ENCODE data around the gene EPAS1. TPM values are rescaled to one million over a fixed set of nuclear protein-coding genes. Genes with fewer than 3 reads are reported as not detected.

The EPAS1 gene
- total RNA-seq, 2 experiments from 2014 or later = 12.6 to 16.0 TPM

DNA sequence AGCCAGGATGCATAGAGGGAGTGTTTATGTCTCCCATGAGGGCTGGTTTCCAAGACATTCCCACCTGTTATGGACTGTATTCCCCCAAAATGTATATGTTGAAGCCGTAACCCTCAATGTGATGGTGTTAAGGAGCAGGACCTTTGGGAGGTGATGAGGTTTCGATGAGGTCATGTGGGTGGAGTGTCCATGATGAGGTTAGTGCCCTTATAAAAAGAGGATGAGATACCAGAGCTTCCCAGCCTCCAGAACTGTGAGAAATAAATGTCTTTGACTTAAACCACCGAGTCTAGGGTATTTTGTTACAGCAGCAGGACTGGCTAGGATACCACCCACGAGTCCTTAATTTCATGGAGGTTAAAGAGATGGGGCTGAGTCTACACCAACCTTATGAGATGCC is 22.6 kb upstream of the EPAS1 start:
- DNase-seq = no peak
- intact Hi-C loops (cut with DNase I, micrococcal nuclease) = no loop called here
- ATAC-seq = no peak
- H3K4me3 Mint-ChIP-seq = no peak overlapping the region
- no peaks in the 10 kb centered on the region for H3K36me3 Mint-ChIP-seq (ENCODE audit: low read depth)
- no peak overlapping the region for H3K27ac Mint-ChIP-seq
- H3K27me3 Mint-ChIP-seq = peaks cover 13% of the 10 kb centered on the region
- H3K9me3 Mint-ChIP-seq (ENCODE audit: low read depth) = no peaks in the 10 kb centered on the region
- POLR2A ChIA-PET = no interaction called here
- H3K4me1 Mint-ChIP-seq = peaks cover 13% of the 10 kb centered on the region
- CTCF ChIA-PET = interaction anchor here (0.6 to 1.2 kb wide), 3 partner anchors 156 to 383 kb away, joined by 3 to 4 read pairs (median 3); no protein-coding TSS in a partner anchor

DNA sequence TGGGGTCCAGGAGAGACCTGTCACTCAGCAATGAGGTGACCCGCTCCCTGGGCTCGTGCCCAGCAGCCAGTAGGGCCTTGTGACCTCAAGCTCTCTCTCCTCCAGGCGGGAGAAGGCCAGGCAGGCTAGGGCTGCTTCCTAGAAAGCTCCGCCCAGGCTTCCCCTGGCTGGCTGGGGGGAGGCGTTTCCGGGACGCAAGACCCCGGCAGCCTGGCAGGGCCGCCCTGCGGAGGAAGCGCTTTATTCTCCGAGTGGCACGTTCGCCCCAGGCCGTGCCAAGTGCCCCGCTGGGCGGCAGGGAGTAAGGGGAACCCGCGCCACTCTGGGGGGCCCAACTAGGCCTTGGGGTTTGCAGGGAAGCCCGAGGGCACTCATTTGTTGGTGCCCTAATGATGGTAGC is 21.2 kb upstream of the EPAS1 start:
- intact Hi-C loops (cut with DNase I, micrococcal nuclease) = no loop called here
- Mint-ChIP-seq H3K4me3 (no peak overlapping the region), H3K36me3 (ENCODE audit: low read depth) (no peaks in the 10 kb centered on the region), H3K4me1 (peaks cover 3% of the 10 kb centered on the region), H3K9me3 (ENCODE audit: low read depth) (no peaks in the 10 kb centered on the region), H3K27ac (no peak overlapping the region), H3K27me3 (peaks cover 13% of the 10 kb centered on the region)
- POLR2A ChIA-PET = no interaction called here
- no peak for ATAC-seq
- CTCF ChIA-PET = interaction anchor here (1.3 kb wide), 2 partner anchors 90 to 182 kb away, joined by 3 to 4 read pairs; no protein-coding TSS in a partner anchor
- DNase-seq = no peak

DNA sequence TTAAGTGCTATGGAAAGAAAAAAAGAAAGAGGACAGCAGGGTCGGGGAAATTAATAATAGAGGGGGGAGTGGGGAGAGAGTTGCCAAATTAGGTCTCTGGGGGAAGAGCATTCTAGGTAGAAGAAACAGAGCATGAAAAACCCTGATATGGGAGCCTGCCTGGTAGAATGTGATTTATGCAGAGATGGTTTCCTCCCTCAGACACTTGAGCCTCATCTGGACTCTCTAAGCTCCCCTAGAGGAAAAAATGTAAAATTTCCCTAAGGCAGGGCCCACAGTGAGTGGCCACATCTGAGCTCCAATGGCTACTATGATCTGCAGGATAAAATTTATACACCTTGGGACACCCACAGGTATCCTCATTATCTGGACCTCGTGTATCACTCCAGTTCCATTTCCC is 20.6 kb upstream of the EPAS1 start:
- intact Hi-C loops (cut with DNase I, micrococcal nuclease) = no loop called here
- no peak overlapping the region for H3K4me3 Mint-ChIP-seq

DNA sequence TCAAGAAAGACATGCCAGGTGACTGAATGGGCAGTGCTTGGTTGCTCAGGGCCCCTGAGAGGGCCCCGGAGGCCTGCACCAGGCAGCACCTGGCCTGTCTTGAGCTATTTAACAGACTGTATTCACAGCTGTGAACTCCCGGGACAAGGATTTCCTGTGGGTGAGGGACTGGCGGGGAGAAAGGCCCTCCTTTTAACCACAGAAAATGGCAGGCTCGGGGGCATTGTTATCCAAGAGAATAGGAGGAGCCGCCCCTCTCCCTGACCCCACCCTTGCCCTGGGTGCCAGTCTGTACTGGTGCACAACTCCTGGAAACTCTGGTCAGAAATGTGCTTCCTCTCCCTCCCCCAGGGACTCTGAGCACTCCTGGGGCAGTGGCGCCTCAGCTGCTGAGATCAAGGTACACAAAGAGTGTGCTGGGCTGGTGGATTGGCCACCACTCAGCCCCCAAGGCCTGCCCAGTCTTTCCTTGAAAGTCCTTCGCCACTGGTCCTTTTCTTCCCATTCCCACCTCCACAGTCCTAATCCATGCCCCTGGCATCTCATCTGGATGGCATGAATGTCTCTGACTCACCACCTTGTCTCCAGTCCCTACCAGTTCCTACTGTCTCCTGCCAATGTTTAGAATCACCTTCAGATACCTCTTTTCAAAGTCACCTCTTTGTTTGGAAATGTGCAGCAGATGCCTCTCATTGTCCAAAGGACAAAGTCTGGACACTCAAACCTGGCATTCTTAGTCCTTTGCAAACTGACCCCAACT is 19.6 kb upstream of the EPAS1 start:
- CTCF ChIA-PET = interaction anchor here (1.3 kb wide), 1 partner anchor 8 kb away, joined by 3 read pairs; no protein-coding TSS in a partner anchor
- no peaks in the 10 kb centered on the region for H3K36me3 Mint-ChIP-seq (ENCODE audit: low read depth)
- H3K4me1 Mint-ChIP-seq = peaks cover 3% of the 10 kb centered on the region
- peaks cover 13% of the 10 kb centered on the region for H3K27me3 Mint-ChIP-seq
- ATAC-seq (no peak), DNase-seq (no peak)
- H3K9me3 Mint-ChIP-seq (ENCODE audit: low read depth) = no peaks in the 10 kb centered on the region
- H3K4me3 Mint-ChIP-seq = no peak overlapping the region
- POLR2A ChIA-PET = interaction anchor here (0.7 kb wide), 1 partner anchor 73 kb away, joined by 4 read pairs; no protein-coding TSS in a partner anchor
- intact Hi-C loops (cut with DNase I, micrococcal nuclease) = no loop called here
- no peak overlapping the region for H3K27ac Mint-ChIP-seq

More for the DNA sequence above, 20.6 kb upstream of the EPAS1 start:
- no peak for ATAC-seq
- ChIA-PET POLR2A (no interaction called here), CTCF (interaction anchor here (1.3 kb wide), 2 partner anchors 90 to 183 kb away, joined by 3 to 4 read pairs; no protein-coding TSS in a partner anchor)
- H3K27ac Mint-ChIP-seq = no peak overlapping the region
- H3K9me3 Mint-ChIP-seq (ENCODE audit: low read depth) = no peaks in the 10 kb centered on the region
- H3K27me3 Mint-ChIP-seq = peaks cover 13% of the 10 kb centered on the region
- no peak for DNase-seq
- peaks cover 3% of the 10 kb centered on the region for H3K4me1 Mint-ChIP-seq
- H3K36me3 Mint-ChIP-seq (ENCODE audit: low read depth) = no peaks in the 10 kb centered on the region

DNA sequence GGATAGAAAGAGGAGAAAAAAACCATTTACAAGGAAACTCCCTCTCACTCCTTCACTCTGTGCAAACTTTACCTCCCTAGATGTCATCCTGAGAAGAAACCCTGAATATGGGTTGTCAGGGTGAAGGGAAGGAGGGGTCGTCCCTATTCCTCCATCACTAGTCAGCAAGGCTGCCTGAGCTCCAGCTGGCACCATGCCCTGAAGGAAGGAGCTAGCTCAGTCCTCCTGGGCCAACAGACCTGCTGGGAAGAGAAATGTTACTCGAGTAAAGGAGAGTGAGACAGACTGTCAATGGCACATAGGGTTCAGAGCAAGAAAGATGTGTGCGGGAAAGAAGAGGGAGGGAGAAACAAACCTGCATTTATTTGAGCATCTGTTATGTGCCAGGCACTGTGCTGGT is 18.3 kb upstream of the EPAS1 start:
- intact Hi-C loops (cut with DNase I, micrococcal nuclease) = no loop called here

DNA sequence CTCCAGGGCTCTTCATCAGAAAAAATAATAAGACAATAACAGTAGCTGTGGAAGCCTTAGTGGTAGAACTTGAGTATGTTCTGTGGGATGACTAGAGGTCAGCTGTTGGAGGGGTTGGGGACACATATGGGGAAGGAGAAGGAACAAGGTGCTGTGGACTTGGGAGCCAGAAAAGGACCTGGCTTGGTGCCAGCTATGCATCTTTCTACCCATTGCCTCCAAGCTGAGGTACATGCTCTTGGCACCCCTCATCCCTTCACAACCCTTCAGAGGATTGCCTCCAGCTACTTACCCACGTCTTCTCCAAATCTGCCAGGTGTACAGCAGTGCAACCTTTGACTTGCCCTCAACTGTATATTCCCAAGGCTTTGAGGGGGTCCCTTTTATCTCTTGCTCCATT is 15.3 kb upstream of the EPAS1 start:
- intact Hi-C loops (cut with DNase I, micrococcal nuclease) = no loop called here
- Mint-ChIP-seq H3K27me3 (peaks cover 11% of the 10 kb centered on the region), H3K4me3 (no peak overlapping the region), H3K36me3 (ENCODE audit: low read depth) (no peaks in the 10 kb centered on the region), H3K27ac (no peak overlapping the region), H3K4me1 (no peaks in the 10 kb centered on the region), H3K9me3 (ENCODE audit: low read depth) (no peaks in the 10 kb centered on the region)
- POLR2A ChIA-PET = no interaction called here
- ATAC-seq (no peak), DNase-seq (no peak)
- CTCF ChIA-PET = no interaction called here

More for the DNA sequence above, 18.3 kb upstream of the EPAS1 start:
- peaks cover 13% of the 10 kb centered on the region for H3K27me3 Mint-ChIP-seq
- DNase-seq = no peak
- no peak overlapping the region for H3K4me3 Mint-ChIP-seq
- CTCF ChIA-PET = interaction anchor here (1.1 to 1.3 kb wide), 2 partner anchors 9 to 216 kb away, joined by 3 read pairs; no protein-coding TSS in a partner anchor
- H3K27ac Mint-ChIP-seq = no peak overlapping the region
- no peaks in the 10 kb centered on the region for H3K9me3 Mint-ChIP-seq (ENCODE audit: low read depth)
- H3K36me3 Mint-ChIP-seq (ENCODE audit: low read depth) = no peaks in the 10 kb centered on the region
- peaks cover 3% of the 10 kb centered on the region for H3K4me1 Mint-ChIP-seq
- POLR2A ChIA-PET = no interaction called here
- ATAC-seq = no peak

DNA sequence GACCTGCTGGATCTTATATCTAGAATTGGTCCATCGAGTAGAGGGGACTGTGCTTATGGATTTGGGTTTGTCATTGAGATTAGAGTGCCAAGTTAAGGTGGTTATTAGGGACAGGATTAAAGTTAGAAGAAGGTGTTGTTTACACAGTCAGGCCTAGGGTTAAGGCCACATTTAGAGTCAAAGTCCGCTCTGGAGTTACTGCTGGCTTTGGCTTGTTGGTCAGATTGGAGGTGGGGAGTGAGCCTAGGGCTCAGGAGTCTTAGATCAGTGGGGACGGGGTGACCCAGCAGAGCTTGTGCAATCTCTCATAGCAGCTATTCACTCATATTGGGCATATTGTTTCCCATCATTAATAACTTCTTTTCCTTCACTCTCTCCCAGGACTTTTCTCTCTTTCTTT is 13.5 kb upstream of the EPAS1 start:
- H3K36me3 Mint-ChIP-seq (ENCODE audit: low read depth) = no peaks in the 10 kb centered on the region
- DNase-seq (no peak), ATAC-seq (no peak)
- peaks cover 3% of the 10 kb centered on the region for H3K27me3 Mint-ChIP-seq
- no peak overlapping the region for H3K27ac Mint-ChIP-seq
- CTCF ChIA-PET = interaction anchor here (0.7 to 0.9 kb wide), 2 partner anchors 11 to 502 kb away, joined by 3 read pairs; no protein-coding TSS in a partner anchor
- POLR2A ChIA-PET = no interaction called here
- no peaks in the 10 kb centered on the region for H3K4me1 Mint-ChIP-seq
- H3K4me3 Mint-ChIP-seq = no peak overlapping the region
- intact Hi-C loops (cut with DNase I, micrococcal nuclease) = no loop called here
- no peaks in the 10 kb centered on the region for H3K9me3 Mint-ChIP-seq (ENCODE audit: low read depth)

DNA sequence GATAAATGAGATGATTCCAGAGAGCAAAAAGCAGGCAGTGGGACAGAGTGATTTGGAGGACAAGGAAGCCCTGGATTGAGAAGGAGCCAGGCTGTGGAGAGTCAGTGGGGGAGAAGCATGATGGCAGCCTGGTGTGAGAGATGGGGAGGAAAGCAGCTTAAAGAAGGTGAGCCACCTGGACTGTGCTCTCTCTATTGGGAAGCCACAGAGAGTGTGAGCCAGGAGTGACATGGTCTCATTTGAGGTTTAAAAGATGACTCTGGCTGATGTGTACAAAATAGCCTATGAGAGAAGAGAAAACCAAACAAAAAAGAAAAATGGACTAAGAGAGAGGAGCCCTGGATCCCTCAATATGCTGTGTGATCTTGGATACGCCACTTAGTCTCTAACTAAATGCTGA is 12.9 kb upstream of the EPAS1 start:
- Mint-ChIP-seq H3K9me3 (ENCODE audit: low read depth) (no peaks in the 10 kb centered on the region), H3K27me3 (no peaks in the 10 kb centered on the region), H3K4me1 (no peaks in the 10 kb centered on the region), H3K4me3 (no peak overlapping the region), H3K27ac (no peak overlapping the region), H3K36me3 (ENCODE audit: low read depth) (no peaks in the 10 kb centered on the region)
- intact Hi-C loops (cut with DNase I, micrococcal nuclease) = no loop called here
- ATAC-seq = no peak
- CTCF ChIA-PET = interaction anchor here (0.7 to 0.9 kb wide), 3 partner anchors 10 to 501 kb away, joined by 3 to 4 read pairs (median 3); no protein-coding TSS in a partner anchor
- no peak for DNase-seq
- POLR2A ChIA-PET = no interaction called here

DNA sequence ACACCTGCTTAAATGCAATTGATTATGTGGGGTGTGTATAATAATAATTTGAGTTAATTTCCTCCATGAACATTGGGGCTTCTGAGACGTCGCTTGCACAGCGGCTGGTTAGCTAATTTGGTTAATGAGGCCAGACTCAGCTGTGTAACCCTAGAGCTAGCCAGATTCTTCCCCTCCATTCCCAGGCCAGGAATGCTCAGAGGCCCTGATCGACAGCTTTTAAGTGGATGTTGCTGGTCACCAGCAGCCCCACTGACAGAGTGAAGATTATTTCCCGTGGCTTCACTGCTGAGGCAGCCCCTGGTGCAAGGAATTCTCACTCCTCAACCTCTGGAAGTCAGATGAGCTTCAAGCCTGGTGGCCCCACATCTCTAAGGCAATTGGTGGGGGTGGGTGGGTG is 12.4 kb upstream of the EPAS1 start:
- ChIA-PET CTCF (interaction anchor here (0.9 kb wide), 2 partner anchors 9 to 11 kb away, joined by 3 to 4 read pairs; no protein-coding TSS in a partner anchor), POLR2A (no interaction called here)
- no peak for DNase-seq
- Mint-ChIP-seq H3K27me3 (no peaks in the 10 kb centered on the region), H3K36me3 (ENCODE audit: low read depth) (no peaks in the 10 kb centered on the region), H3K4me3 (no peak overlapping the region), H3K27ac (no peak overlapping the region), H3K4me1 (no peaks in the 10 kb centered on the region), H3K9me3 (ENCODE audit: low read depth) (no peaks in the 10 kb centered on the region)
- intact Hi-C loops (cut with DNase I, micrococcal nuclease) = no loop called here
- ATAC-seq = no peak

DNA sequence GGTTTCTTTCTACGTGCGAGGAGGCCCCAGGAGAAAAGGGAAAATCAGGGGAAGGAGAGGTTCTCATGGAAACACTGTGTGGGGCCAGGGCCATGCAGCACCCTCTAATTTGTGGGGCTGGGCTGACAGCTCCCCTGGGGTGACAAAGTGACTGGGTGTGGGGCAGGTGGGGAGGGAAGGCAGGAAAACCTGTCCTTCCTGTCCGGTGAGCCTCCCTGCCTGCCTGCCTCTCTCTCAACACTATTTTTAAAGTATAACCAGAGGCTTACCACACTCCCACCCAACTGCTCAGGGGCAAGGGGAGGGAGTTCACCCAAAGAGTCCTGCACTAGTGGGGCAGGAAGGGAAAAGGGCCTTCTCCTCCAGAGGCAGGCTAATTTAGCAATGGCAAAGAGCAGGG is 10.5 kb upstream of the EPAS1 start:
- H3K4me3 Mint-ChIP-seq = no peak overlapping the region
- H3K27me3 Mint-ChIP-seq = no peaks in the 10 kb centered on the region
- DNase-seq (no peak), ATAC-seq (no peak)
- ChIA-PET POLR2A (no interaction called here), CTCF (interaction anchor here (0.6 kb wide), 1 partner anchor 207 kb away, joined by 3 read pairs; no protein-coding TSS in a partner anchor)
- H3K4me1 Mint-ChIP-seq = no peaks in the 10 kb centered on the region
- no peak overlapping the region for H3K27ac Mint-ChIP-seq
- no peaks in the 10 kb centered on the region for H3K36me3 Mint-ChIP-seq (ENCODE audit: low read depth)
- H3K9me3 Mint-ChIP-seq (ENCODE audit: low read depth) = no peaks in the 10 kb centered on the region
- intact Hi-C loops (cut with DNase I, micrococcal nuclease) = loop anchor here in 1 of 2 experiments (1.0 kb wide), 1 partner anchor 24 kb away; no protein-coding TSS in a partner anchor

DNA sequence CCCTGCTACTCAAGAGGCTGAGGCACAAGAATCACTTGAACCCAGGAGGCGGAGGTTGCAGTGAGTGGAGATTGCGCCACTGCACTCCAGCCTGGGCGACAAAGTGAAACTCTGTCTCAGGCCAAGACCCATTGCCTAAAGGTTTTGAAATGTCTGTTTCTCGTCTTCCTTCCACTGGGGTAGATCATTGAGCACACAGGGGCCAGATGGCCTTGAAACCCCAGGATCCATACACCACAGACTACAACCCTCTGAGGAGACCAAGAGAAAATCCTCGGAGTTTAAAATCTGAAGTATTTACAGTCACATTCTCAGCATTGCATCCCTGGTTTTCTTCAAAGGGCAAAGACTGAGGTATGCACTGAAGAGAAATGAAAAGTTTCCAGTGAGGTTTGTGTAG is 7.1 kb upstream of the EPAS1 start:
- H3K4me1 Mint-ChIP-seq = no peaks in the 10 kb centered on the region
- no peaks in the 10 kb centered on the region for H3K36me3 Mint-ChIP-seq (ENCODE audit: low read depth)
- ChIA-PET POLR2A (no interaction called here), CTCF (no interaction called here)
- DNase-seq (no peak), ATAC-seq (no peak)
- H3K4me3 Mint-ChIP-seq = no peak overlapping the region
- intact Hi-C loops (cut with DNase I, micrococcal nuclease) = no loop called here
- H3K27me3 Mint-ChIP-seq = no peaks in the 10 kb centered on the region
- H3K9me3 Mint-ChIP-seq (ENCODE audit: low read depth) = no peaks in the 10 kb centered on the region
- H3K27ac Mint-ChIP-seq = no peak overlapping the region

DNA sequence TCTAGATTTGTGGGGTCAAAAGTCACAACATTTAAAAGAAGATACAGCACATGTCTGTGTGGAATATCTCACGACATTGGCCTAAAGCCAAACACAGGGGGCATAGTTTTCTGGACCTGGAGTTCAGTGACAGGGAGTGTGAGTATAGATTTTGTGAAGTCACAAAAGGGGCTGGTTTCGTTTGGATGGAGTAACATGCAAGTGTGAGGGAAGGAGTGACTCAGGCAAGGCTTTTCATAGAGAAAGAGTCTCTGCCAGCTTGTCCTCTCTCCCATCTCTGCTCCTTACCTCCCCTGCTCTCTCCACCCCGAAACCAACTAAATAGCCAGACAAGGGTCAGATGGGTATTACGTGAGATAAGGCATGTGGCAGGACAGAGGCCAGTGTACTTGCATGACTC is 3.7 kb upstream of the EPAS1 start:
- Mint-ChIP-seq H3K36me3 (ENCODE audit: low read depth) (no peaks in the 10 kb centered on the region), H3K4me3 (no peak overlapping the region), H3K27me3 (peaks cover 20% of the 10 kb centered on the region), H3K9me3 (ENCODE audit: low read depth) (no peaks in the 10 kb centered on the region), H3K4me1 (peaks cover 9% of the 10 kb centered on the region), H3K27ac (no peak overlapping the region)
- intact Hi-C loops (cut with DNase I, micrococcal nuclease) = no loop called here
- no peak for DNase-seq
- no peak for ATAC-seq
- ChIA-PET POLR2A (no interaction called here), CTCF (interaction anchor here (0.6 to 1.5 kb wide), 5 partner anchors 70 to 230 kb away, joined by 3 to 6 read pairs (median 3); no protein-coding TSS in a partner anchor)

All from activated CD4-positive, alpha-beta T cell treated with anti-CD3 and anti-CD28 coated beads for 36 hours (primary cell).